ACHN (cell line): ENCODE results near the gene PSMA7.

Source experiments
- DNase-seq: peaks from one replicate; pipeline ENCODE4 v3.0.0-alpha.2; 2015
- in situ Hi-C: cut with HindIII; loops from 2 replicates; pipeline ENCODE4 v1.10.0; 2017; ENCODE audit warnings: low sequenced_read_pairs, low pct_ligation_motif_present, low pct_unique_long_range_greater_than_20kb

Gene PSMA7

DNA sequence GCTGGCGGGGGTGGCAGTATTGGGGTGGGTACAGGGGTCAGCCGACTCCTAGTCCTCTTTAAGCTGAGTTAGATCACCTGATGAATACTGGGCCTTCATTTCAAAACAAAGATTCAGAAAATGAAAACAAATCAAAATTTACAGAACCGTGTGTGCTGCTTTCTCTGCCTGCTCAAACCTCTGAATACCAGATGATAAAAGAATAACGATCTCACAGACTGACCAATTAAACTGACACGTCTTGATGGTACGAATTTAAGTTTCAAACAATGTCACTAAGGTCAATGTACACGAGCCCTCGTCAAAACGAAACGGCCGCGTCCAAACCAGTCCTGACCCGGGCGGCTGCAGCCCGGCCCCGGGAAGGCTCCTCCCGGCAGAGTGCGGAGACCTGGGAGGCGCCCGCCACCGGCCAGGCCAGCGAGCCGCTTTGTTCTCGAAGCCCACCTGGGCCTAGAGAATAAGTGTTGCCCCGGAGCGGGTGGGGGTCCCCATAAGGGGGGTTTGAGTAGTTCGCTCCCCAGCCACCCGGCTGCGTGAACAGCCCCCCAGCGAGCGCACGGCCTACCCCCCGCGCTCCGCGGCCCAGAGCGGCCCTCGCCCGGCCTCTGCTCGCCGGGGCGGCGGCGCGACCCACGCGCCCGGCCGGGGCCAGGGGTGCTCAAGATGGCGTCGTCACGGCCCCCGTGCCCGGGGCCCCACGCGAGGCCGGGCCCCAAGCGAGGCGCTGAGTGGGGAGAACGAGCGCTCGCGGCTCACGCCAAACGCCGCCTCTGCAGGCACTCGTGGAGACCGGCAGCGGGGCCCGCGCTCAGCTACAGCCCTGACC, 728 bp downstream of the PSMA7 start:
- in situ Hi-C loops = no loop called here

DNA sequence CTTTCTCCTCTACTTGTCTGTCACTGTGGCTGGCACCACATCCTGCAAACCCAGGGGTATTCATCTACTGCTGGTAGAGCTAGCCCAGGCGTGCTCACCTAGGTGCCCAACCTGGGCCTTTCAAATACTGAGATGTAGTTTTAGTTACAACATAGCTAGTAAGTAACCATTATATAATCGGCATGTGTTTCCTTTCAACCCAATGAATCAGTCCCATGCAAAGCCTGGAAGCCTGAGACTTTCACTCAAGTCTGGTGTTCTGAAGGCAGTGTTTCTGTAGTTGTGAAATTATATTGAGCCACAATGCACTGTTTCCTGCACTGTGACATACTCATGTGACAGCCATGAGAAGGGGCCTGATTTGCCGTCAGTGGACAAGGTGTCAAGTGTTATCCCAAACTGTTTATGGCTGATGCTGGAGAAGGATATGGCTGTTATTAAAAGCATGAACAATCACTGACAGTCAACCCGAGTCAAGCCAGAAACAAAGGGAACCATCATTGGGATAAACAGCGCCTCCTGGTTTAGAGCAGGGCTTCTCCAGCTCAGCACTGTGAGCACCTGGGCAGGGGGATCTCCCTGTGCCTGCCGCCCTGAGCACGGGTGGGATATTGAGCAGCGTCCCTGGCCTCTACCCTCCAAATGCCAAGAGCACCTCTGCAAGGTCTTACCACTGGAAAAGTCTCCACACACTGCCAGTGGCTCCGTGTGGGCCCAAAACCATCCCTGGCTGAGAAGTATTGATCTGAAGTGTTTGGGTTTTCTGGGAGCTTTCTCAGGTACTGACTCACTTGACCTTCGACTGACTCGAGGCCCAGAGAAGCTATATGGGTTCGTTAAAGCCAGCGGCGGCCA, 1.6 kb downstream of the PSMA7 start:
- peak; percentile 19 for DNase-seq
- in situ Hi-C loops = no loop called here

More for the DNA sequence above, 728 bp downstream of the PSMA7 start:
- DNase-seq = peak; percentile 22

DNA sequence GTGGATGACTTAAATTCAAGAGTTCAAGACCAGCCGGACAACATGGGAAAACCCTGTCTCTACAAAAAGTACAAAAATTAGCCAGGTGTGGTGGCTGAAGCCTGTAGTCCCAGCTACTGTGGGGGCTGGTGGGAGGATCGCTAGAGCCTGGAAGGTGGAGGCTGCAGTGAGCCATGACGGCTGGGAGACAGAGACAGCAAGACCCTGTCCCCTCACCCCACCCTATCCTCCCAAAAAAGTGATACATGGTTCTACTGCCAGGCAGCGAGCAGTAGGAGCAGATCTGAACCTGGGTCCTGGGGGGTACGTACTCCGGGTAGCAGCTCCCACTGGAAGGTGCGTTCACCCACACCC, 2.2 kb downstream of the PSMA7 start:
- in situ Hi-C loops = no loop called here
- no peak for DNase-seq

DNA sequence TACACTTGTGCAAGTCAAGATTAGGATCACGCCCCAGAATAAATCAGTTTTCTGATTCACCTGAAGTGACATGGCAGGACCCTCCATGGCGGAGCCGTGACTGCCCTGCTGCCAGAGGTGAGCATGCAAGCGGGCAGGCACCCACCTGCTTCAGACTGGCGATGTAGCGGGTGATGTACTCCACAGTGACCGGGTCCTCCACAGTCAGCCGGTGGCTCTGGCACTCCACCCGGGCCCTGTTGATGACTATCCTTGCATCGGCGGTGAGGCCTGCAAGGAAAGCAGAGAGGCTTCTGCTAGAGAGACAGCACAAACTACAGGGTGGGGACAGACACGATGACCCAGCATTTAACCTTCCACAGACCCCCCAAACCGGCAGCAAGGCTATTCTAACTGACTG, 3.6 kb downstream of the PSMA7 start:
- no peak for DNase-seq
- in situ Hi-C loops = no loop called here

DNA sequence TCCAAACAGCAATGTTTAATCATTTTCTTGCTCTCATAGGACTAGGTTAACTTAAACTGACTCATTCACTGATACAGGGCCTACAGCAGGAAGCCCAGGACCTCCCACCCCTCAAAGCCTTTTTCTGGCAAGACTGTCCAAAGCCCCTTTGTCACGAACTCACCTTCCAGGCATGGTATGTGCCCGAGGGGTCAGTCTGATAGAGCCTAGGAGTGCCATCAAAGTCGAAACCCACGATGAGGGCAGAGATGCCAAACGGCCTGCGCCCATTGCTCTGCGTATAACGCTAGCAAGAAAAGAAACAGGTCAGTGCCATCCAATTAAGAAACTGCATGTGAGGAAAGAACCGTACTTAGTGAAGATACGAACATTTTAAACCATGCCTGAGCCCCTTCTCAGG, 4.3 kb downstream of the PSMA7 start:
- DNase-seq = no peak
- in situ Hi-C loops = no loop called here

DNA sequence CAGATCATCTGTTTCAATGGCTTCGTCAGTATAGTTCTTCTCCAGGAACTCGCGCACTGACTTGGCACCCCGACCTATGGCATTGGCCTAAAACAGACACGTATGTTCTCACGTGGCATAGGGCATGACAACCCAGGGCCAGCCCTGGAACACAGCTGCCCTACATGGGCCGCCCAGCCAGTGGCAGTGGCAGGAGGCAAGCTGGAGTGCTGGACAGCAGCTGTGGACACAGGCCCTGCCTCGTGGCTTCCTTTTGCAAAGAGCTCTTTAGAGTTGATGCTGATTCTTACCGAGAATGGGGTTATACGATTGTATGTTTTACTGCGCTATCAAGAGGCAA, 5.0 kb downstream of the PSMA7 start:
- no peak for DNase-seq
- in situ Hi-C loops = no loop called here

DNA sequence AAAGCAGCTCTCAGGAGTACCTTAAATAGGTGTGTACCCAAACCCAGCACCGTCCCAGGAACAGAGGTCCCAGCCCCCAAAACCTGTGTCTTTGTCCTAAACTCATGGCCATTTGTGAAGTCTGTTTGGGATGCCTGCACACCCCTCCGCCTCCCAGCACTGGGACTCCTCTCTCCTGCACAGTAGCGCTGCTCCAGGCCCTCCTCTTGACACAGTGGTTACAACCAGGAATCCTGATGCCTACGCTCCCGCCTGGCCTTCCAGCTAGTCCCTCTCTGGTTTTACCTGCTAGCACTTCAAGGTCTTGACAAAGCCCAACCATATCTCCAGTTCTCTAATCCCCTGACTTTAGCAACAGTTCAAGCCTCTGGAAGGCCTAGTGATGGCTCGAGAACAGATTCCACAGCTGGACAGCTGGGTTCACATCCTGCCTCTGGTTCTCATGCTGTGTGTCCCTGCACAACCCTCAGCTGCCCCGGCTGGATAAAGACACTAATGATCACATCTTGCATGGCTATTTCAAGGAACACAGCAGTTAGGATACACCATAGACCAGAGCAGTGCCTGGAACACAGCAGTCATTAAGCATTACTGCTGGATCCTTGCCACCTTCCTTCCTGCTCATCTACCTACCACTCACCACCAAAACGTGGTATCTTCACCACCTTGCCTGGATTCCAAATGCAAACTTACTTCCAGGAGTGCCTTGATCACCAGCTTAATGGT, 5.6 kb downstream of the PSMA7 start:
- in situ Hi-C loops = no loop called here
- DNase-seq = no peak

DNA sequence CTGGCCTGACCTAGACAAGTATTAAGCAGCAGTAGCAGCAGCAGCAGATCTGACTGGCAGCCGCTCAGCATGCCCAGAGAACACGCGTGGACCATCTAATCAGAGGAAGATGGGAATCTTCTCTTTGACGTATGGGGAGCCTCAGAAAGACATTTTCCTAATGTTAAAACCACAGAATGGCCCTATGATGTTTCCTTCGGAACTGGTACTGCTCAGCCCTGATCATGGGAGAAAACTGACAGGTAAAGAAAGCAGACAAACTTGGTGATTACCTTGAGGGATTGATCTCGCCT, 6.2 kb downstream of the PSMA7 start:
- no peak for DNase-seq
- in situ Hi-C loops = no loop called here

DNA sequence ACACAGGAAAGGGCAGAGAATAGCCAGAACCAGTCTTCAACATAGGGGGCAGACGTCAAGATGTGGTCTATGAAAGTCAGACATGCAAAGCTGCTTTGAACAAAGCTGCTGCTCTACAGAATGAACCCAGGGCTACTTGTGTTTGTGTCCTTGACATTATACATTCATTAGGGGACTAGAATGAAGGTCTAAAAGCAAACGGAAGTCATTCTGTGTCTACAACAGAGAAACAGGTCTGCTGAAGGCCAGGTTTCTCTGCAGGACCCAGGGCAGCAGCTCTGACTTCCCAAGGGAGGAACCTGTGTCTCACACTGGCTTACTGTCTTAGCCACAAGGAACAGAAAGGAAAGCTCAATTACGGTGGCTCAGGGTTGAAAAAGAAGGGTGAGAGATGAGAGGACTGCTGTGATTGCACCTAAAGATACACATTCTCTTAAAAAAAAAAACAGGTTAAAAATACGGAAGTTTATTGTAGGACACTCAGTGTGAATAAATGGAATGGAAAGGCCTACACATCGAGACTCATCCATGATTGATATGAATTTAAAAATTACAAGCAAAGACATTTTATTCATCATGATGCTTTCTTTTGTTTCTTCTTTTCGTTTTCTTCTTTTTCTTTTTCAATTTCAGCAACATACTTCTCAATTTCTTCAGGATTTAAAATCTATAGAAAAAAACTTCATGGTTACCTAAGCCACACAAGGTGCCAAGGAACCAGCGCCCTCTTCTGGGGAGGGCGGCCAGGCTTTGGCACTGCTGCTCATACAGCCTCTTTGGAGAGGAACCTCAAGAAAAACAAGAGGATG, 6.7 kb downstream of the PSMA7 start:
- in situ Hi-C loops = no loop called here
- DNase-seq = peak; percentile 69

DNA sequence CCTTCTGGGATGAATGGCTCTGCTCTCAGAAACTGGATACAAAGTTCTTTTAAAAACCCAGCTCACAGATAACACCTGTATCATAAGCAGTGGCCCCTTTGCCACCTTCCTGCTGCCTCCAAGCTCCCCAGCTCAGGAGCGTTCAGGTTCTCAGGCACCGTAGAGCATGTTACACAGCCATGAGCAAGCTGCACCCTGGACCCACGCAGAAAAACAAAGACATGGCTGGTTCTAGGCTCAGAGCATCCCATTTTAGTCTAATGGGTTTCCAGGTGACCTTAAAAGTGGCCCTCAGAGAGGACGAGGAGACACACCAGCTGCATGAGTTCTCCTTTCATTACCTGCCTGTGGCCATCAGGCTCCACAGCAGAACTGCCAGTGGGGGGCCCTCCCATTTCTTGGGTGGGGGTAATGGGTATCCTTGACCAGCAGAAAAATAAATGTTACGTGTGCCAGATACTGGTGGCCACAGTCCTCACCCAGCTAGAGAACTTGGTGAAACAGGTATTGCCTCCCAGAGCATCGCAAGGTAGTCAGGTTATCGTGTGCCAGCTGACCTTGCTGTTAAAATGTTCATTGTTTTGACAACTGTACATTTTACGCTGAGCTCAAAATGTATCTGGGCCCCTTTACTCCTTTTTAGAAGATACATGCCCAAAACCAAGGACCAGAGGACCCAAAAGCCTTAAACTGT, 7.5 kb downstream of the PSMA7 start:
- DNase-seq = no peak
- in situ Hi-C loops = no loop called here

DNA sequence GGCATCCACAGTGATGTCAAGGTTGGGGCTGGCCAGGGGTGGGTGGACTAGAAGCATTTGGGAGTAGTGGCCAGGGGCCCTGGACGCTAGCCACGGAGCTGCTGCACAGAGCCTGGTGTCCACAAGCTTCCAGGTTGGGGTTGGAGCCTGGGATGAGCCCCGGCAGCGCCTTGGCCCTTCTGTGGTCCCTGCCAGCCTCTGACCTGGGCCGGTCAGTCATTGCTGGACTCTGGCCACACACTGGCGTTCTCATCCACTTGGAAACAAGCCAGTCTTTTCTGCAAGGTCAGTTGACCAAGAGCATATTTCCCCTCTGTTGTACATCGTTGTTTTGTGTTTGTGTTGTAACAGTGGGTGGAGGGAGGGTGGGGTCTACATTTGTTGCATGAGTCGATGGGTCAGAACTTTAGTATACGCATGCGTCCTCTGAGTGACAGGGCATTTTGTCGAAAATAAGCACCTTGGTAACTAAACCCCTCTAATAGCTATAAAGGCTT, 8.4 kb downstream of the PSMA7 start:
- no peak for DNase-seq
- in situ Hi-C loops = no loop called here

DNA sequence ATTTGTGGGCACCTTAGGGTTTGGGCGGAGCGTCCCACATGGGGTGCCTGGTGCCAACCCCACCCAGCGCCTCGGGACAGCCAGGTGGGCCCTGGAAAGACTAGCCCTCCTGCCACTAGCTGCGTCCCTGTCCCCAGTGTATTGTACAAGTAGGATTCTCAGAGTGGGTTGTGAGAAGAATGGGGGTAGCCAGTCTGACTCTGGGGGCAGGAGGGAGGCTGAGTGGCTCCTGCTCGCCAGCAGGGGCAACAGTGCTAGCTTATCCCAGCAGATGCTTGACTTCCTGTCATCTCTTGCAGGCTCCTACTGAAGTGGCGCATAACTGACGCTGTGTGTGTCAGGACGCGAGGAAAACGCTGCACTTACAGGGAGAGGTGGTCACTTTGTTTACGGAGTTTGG, 9.3 kb downstream of the PSMA7 start:
- in situ Hi-C loops = no loop called here
- DNase-seq = no peak

DNA sequence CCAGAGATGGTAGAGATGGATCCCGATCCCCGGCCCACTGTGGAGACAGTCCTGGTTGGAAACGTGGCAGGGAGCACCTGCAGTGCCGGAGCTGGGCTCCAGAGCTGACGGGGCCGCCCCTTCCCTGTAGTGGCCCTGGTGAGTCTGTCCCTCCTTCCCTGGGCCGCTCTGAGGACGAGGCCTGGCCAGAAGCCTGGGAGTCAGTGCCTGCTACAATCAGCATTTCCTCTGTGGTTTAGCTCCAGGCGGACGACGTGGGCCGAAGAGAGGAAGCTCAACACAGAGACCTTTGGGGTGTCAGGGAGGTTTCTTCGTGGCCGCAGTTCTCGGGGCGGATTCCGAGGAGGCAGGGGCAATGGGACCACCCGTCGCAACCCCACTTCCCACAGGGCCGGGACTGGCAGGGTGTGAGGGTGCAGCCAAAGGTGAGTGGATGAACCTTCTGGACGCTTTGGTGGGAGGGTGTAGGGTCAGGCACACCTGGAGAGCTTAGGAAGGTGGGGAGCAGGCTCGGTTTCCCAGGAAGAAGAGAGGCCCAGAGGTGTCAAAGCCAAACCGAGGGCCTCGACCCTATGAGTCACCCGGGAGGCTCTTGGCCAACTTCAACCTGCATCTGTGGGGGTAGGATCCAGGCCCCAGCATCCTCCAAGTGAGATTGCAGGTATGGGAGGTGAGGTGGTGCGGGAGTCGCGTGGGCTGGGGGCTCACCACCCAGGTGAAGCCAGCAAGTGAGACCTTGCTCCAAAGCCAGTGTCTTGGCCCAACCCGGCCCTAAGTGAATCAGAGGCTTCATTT, 9.9 kb downstream of the PSMA7 start:
- no peak for DNase-seq
- in situ Hi-C loops = no loop called here

DNA sequence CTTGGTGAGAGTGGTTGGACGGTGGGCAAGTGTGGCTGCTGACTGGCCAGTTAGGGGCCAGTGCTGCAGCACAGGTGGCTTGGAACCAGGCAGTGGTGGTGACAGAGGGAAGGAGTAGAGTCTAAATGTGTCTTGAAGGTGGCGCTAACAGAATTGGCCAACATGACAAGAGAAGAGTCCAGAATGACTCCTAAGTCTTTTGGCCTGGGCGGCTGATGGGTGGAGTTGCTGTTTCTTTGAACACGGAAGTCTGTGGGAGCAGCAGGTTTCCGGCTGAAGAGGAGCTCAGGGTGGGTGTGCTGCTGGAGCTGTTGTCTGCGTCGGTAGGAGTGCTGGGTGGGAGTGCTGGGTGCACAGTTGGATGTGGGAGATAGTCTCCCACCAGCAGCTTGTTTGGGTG, 10.8 kb downstream of the PSMA7 start:
- in situ Hi-C loops = no loop called here
- DNase-seq = no peak

DNA sequence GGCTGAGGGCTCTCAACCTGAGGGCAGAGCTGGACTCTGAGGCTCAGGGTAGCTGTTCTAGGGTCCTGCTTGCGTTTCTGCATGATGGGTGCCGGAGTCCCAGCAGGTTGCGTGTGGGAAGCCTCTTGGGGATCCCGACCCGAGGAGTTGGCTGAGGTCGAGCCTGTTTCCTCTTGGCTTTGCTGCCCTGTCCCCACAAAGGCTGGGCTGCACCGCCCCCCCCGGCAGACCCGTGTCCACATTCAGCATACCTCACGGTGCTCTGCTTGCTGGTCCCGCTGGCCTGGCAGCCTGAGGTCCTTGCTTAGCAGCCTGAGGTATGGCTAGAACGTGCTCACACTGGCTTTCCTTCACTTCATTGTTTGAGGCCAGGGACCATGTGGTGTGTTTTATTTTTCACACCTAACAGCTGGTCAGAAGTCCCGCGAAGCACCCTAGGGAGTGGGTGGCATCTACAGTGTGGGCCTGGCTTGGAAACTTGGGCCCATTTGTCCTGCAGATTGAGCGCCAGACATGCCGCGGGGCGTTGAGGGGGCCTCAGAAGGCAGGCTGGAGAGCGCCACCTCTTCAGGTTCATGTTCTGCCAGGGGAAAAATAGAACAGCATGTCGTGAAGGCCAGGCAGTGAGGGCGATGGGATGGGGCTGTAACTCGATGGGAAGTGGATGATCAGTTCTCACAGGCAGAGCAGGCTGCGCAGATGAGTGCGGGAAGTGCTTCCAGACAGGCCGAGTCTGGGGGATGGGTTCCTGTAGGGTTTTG, 11.5 kb downstream of the PSMA7 start:
- in situ Hi-C loops = no loop called here
- DNase-seq = no peak

DNA sequence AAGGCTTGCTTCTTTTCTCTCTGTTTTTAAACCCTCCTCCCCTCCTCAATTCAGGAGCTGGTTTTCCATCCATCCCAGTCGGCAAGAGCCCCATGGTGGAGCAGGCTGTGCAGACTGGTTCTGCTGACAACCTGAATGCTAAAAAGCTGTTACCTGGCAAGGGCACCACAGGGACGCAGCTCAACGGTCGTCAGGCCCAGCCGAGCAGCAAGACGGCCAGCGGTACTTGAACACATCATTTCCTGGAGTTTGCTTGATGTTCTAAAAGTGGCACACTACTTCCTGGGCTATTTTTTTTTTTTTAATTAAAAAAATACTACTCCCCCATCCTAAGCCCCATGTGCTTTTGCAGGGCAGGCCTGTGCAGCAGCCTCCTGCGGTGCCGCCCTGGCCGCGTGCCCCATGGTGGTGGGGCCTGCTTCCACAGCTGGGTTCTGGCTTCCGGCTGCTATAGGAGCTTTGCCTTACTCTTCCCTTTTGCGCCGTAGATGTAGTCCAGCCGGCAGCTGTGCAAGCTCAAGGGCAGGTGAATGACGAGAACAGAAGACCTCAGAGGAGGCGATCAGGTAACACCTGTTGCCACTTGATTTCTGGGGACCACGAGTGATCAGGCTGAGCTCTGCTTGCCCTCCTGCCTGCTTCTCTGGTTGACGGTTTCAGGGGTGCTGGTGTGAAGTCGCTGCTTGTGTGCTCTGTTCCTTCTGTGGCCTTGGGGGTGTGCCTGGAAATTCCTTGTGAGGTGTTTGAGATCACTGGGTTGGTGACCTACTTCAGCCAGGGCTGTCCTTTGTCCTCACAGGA, 13.3 kb downstream of the PSMA7 start:
- no peak for DNase-seq
- in situ Hi-C loops = no loop called here
